SK-N-MC (cell line): Measurements from ENCODE around the gene BEAN1.

Experiments
- EZH2 ChIP-seq: fragments of 200-600 bp; sonication (generic); IDR thresholded peaks from one replicate; pipeline ENCODE4 v1.6.1; 2017; ENCODE audit warnings: antibody characterized with exemption
- POLR2AphosphoS5 ChIP-seq: IDR thresholded peaks from 2 replicates; pipeline ENCODE4 v1.6.1; 2012; ENCODE audit warnings: mild to moderate bottlenecking, low read depth, low read length, borderline replicate concordance

GRCh38 chr16:66516808-66517585 lies 89.9 kb downstream of the BEAN1 start:
- no peak for TF ChIP-seq POLR2AphosphoS5
- no peak for TF ChIP-seq EZH2
